HG03060 (cell line): Measurements from ENCODE around the gene SURF1.
A peak's percentile ranks its signal among the peaks of the same experiment; 100 is the strongest.
"Not testable (repeated sequence)": the region's sequence is repeated elsewhere in the genome, so short reads cannot be mapped to it uniquely, and the experiment has no call there.

ENCODE experiments used
- ATAC-seq: cut with Tn5 transposase; IDR thresholded peaks from one replicate; pipeline ENCODE4 v1.9.1; 2021; ENCODE audit warnings: low read depth, moderate number of reproducible peaks; ENCODE audit not compliant: unreplicated experiment

SURF1 gene

GRCh38 chr9:133346021-133346785 lies 10.1 kb downstream of the SURF1 start:
- ATAC-seq: no peak

- no peak for ATAC-seq
These were observed 10.7 kb downstream of the SURF1 start for GRCh38 chr9:133345596-133345995.

GRCh38 chr9:133344979-133345378 lies 11.3 kb downstream of the SURF1 start:
- no peak for ATAC-seq

GRCh38 chr9:133344071-133344470 lies 12.2 kb downstream of the SURF1 start:
- ATAC-seq: no peak

- no peak for ATAC-seq
These were observed 13.7 kb downstream of the SURF1 start for GRCh38 chr9:133342570-133342969.

GRCh38 chr9:133342069-133342406 lies 14.2 kb downstream of the SURF1 start:
- ATAC-seq: no peak

- no peak for ATAC-seq
These were observed 14.8 kb downstream of the SURF1 start for GRCh38 chr9:133341369-133342068.

- no peak for ATAC-seq
These were observed 15.4 kb downstream of the SURF1 start for GRCh38 chr9:133340916-133341315.

GRCh38 chr9:133340256-133340655 lies 16.0 kb downstream of the SURF1 start:
- ATAC-seq: no peak

GRCh38 chr9:133339641-133340040 lies 16.6 kb downstream of the SURF1 start:
- no peak for ATAC-seq

GRCh38 chr9:133335924-133336811 lies 20.1 kb downstream of the SURF1 start, which contains the start of gene SURF6:
TSS of gene SURF6 (minus strand) at chr9:133336188. CDS start at chr9:133336132, 56 bp downstream.
- ATAC-seq: peak; percentile 62

GRCh38 chr9:133334888-133335287 lies 21.4 kb downstream of the SURF1 start:
- not testable (repeated sequence) for ATAC-seq

- ATAC-seq: no peak
These were observed 22.1 kb downstream of the SURF1 start for GRCh38 chr9:133334161-133334560.

GRCh38 chr9:133333566-133333965 lies 22.7 kb downstream of the SURF1 start:
- ATAC-seq: no peak

- no peak for ATAC-seq
These were observed 23.3 kb downstream of the SURF1 start for GRCh38 chr9:133333011-133333410.

GRCh38 chr9:133332381-133332730 lies 23.9 kb downstream of the SURF1 start:
- no peak for ATAC-seq

- ATAC-seq: no peak
These were observed 24.5 kb downstream of the SURF1 start for GRCh38 chr9:133331641-133332380.

- no peak for ATAC-seq
These were observed 25.1 kb downstream of the SURF1 start for GRCh38 chr9:133331221-133331620.

- not testable (repeated sequence) for ATAC-seq
These were observed 26.8 kb downstream of the SURF1 start for GRCh38 chr9:133329306-133330156.
